ENCODE measurements around the gene PKHD1. TPM values are rescaled to one million over a fixed set of nuclear protein-coding genes. Genes with fewer than 3 reads are reported as not detected.

The PKHD1 gene
- total RNA-seq, 4 donors from 2014 or later = 0.11 to 0.68 (median 0.42) TPM

GRCh38 chr6:52086741-52087140, 672 bp downstream of the PKHD1 start:
- TF ChIP-seq POLR2A (IDR thresholded peaks at IDR 0.05) (no peak), CTCF (IDR thresholded peaks at IDR 0.05) (no peak), EP300 (IDR thresholded peaks at IDR 0.05) (no peak), POLR2AphosphoS5 (IDR thresholded peaks at IDR 0.05) (no peak)
- Histone ChIP-seq H3K4me1 (no peaks in the 10 kb centered on the region), H3K36me3 (no peaks in the 10 kb centered on the region), H3K4me3 (no peak overlapping the region), H3K9me3 (no peaks in the 10 kb centered on the region), H3K27me3 (no peaks in the 10 kb centered on the region), H3K27ac (no peak overlapping the region)
- DNase-seq (ENCODE audit: low spot score in 2 of 2) = no peak
- WGBS = 87% methylated on average over 5 of the region's 5 CpGs

- Histone ChIP-seq H3K27ac (no peak overlapping the region), H3K27me3 (peaks cover 3% of the 10 kb centered on the region), H3K4me3 (no peak overlapping the region), H3K9me3 (no peaks in the 10 kb centered on the region), H3K4me1 (no peaks in the 10 kb centered on the region), H3K36me3 (no peaks in the 10 kb centered on the region)
- no peak for DNase-seq (ENCODE audit: low spot score in 2 of 2)
- WGBS = 79% methylated on average over 4 of the region's 4 CpGs
- no peak for TF ChIP-seq POLR2A (IDR thresholded peaks at IDR 0.05)
- TF ChIP-seq EP300 (IDR thresholded peaks at IDR 0.05) = no peak
These were observed 6.2 kb downstream of the PKHD1 start for GRCh38 chr6:52081237-52081636.

GRCh38 chr6:52077961-52078625, 9.3 kb downstream of the PKHD1 start:
- TF ChIP-seq POLR2AphosphoS5 (IDR thresholded peaks at IDR 0.05) (no peak), CTCF (IDR thresholded peaks at IDR 0.05) (no peak), POLR2A (IDR thresholded peaks at IDR 0.05) (no peak), EP300 (IDR thresholded peaks at IDR 0.05) (no peak)
- Histone ChIP-seq H3K36me3 (no peaks in the 10 kb centered on the region), H3K4me1 (no peaks in the 10 kb centered on the region), H3K9me3 (no peaks in the 10 kb centered on the region), H3K4me3 (no peak overlapping the region), H3K27me3 (peaks cover 6% of the 10 kb centered on the region), H3K27ac (no peak overlapping the region)
- 53% methylated on average over 8 of the region's 8 CpGs for WGBS
- DNase-seq (ENCODE audit: low spot score in 2 of 2) = no peak

GRCh38 chr6:52077180-52077884, 10.1 kb downstream of the PKHD1 start:
- Histone ChIP-seq H3K9me3 (no peaks in the 10 kb centered on the region), H3K36me3 (no peaks in the 10 kb centered on the region), H3K27ac (no peak overlapping the region), H3K4me1 (no peaks in the 10 kb centered on the region), H3K27me3 (peaks cover 6% of the 10 kb centered on the region), H3K4me3 (no peak overlapping the region)
- TF ChIP-seq CTCF (IDR thresholded peaks at IDR 0.05) (no peak), POLR2A (IDR thresholded peaks at IDR 0.05) (no peak)
- DNase-seq (ENCODE audit: low spot score in 2 of 2) = no peak
- WGBS = 61% methylated on average over 3 of the region's 3 CpGs

DNA sequence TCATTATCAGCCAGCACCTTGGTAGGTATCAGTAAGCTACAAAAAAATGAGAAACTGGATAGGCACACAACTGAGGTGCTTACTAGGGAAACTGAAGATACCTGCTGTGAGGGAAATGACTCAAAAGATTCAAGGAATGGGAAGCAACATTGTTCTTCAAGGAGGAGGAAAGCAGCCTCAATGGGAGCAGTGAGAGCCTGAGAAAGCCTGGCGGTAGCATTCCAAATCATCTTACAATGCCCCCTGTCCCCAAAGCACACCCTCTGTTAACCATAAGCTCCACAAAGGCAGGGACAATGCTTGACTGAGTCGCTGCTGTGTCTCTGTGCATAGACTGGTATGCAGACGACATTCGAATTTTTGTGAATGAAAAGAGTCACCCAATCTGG, 10.6 kb downstream of the PKHD1 start:
- H3K4me3 ChIP-seq = no peak overlapping the region
- no peak overlapping the region for H3K27ac ChIP-seq
- no peaks in the 10 kb centered on the region for H3K36me3 ChIP-seq
- H3K27me3 ChIP-seq = peaks cover 6% of the 10 kb centered on the region
- DNase-seq (ENCODE audit: low spot score in 2 of 2) = no peak
- no peaks in the 10 kb centered on the region for H3K9me3 ChIP-seq
- 56% methylated on average over 4 of the region's 4 CpGs for WGBS
- no peak for TF ChIP-seq CTCF (IDR thresholded peaks at IDR 0.05)
- no peak for TF ChIP-seq POLR2AphosphoS5 (IDR thresholded peaks at IDR 0.05)
- no peak for TF ChIP-seq POLR2A (IDR thresholded peaks at IDR 0.05)
- no peak for TF ChIP-seq EP300 (IDR thresholded peaks at IDR 0.05)
- H3K4me1 ChIP-seq = no peaks in the 10 kb centered on the region

Measured in suprapubic skin (tissue), 4 donors.